K562 (cell line): ENCODE data around the gene YIPF2. TPM values are rescaled to one million over a fixed set of nuclear protein-coding genes. Genes with fewer than 3 reads are reported as not detected.

Experiments used
- ASH1L ChIP-seq: fragments of 450-650 bp; IDR thresholded peaks from 2 replicates; pipeline ENCODE4 v1.6.1; 2018; ENCODE audit warnings: borderline replicate concordance, mild to moderate bottlenecking, low read depth; ENCODE audit not compliant: partially characterized antibody
- C11orf30 ChIP-seq: fragments of 450-650 bp; IDR thresholded peaks from 2 replicates; pipeline ENCODE4 v1.6.1; 2016; ENCODE audit warnings: low read depth, mild to moderate bottlenecking
- CBFB ChIP-seq: sonication (generic); formaldehyde crosslinking; IDR thresholded peaks from 2 replicates; pipeline ENCODE4 v1.4.0; 2020; ENCODE audit warnings: mild to moderate bottlenecking, missing genetic modification reagents
- DIDO1 ChIP-seq: fragments of 450-650 bp; IDR thresholded peaks from 2 replicates; pipeline ENCODE4 v1.6.1; 2016; ENCODE audit warnings: low read depth, missing biosample characterization, missing genetic modification characterization
- E2F8 ChIP-seq: fragments of 450-650 bp; IDR thresholded peaks from 2 replicates; pipeline ENCODE4 v1.7.1; 2018; ENCODE audit warnings: mild to moderate bottlenecking, low read depth; ENCODE audit not compliant: partially characterized antibody
- HDAC1 ChIP-seq, 2 experiments: fragments of 450-650 bp; IDR thresholded peaks; 2 replicates each; pipeline ENCODE4 v1.6.1; 2016 to 2017; ENCODE audit warnings: inconsistent platforms in 1 of 2, mild to moderate bottlenecking in 1 of 2, moderate library complexity in 1 of 2
- HDAC3 ChIP-seq: fragments of 450-650 bp; IDR thresholded peaks from 2 replicates; pipeline ENCODE4 v1.6.1; 2018; ENCODE audit warnings: borderline replicate concordance, mild to moderate bottlenecking, moderate library complexity; ENCODE audit not compliant: partially characterized antibody
- KLF6 ChIP-seq: fragments of 250-450 bp; sonication (Bioruptor Pico); IDR thresholded peaks from 2 replicates; pipeline ENCODE4 v1.4.0; 2020; ENCODE audit warnings: mild to moderate bottlenecking, moderate library complexity, borderline replicate concordance
- MYBL2 ChIP-seq, 2 experiments: fragments of 450-650 bp in 1 of 2; sonication (generic) in 1 of 2; formaldehyde crosslinking in 1 of 2; IDR thresholded peaks; 2 replicates each; pipeline versions ENCODE4 v1.6.1 to v1.8.1; 2017 to 2022; ENCODE audit warnings: borderline replicate concordance in 1 of 2, inconsistent platforms in 1 of 2, low read depth in 1 of 2, mild to moderate bottlenecking in 1 of 2, missing genetic modification reagents in 1 of 2, moderate library complexity in 1 of 2
- NR2C2 ChIP-seq, 2 experiments: fragments of 200-800 bp in 1 of 2; sonication (Bioruptor generic) in 1 of 2; sonication (generic) in 1 of 2; formaldehyde crosslinking in 1 of 2; IDR thresholded peaks; 2 replicates each; pipeline versions ENCODE4 v1.6.1 to v1.8.0; 2016 to 2022; ENCODE audit warnings: mild to moderate bottlenecking in 1 of 2, missing compliant biosample characterization in 1 of 2, missing genetic modification characterization in 1 of 2, missing genetic modification reagents in 1 of 2
- POU5F1 ChIP-seq: fragments of 150-350 bp; IDR thresholded peaks from 2 replicates; pipeline ENCODE4 v1.6.1; 2014; ENCODE audit warnings: borderline replicate concordance, low read length, low read depth, mild to moderate bottlenecking; ENCODE audit not compliant: partially characterized antibody
- PYGO2 ChIP-seq: fragments of 450-650 bp; IDR thresholded peaks from 2 replicates; pipeline ENCODE4 v1.6.1; 2016; ENCODE audit warnings: mild to moderate bottlenecking, missing genetic modification characterization, moderate library complexity, missing compliant biosample characterization
- SFPQ ChIP-seq: fragments of 200-400 bp; formaldehyde crosslinking; IDR thresholded peaks from 2 replicates; pipeline ENCODE4 v1.6.1; 2017; ENCODE audit warnings: mild to moderate bottlenecking, low read depth, low read length, moderate library complexity
- SOX6 ChIP-seq: fragments of 450-650 bp; IDR thresholded peaks from 2 replicates; pipeline ENCODE4 v1.6.1; 2014; ENCODE audit warnings: mild to moderate bottlenecking
- TFAP4 ChIP-seq: sonication (generic); formaldehyde crosslinking; IDR thresholded peaks from 2 replicates; pipeline ENCODE4 v1.8.0; 2022; ENCODE audit warnings: missing genetic modification reagents, mild to moderate bottlenecking, moderate library complexity, borderline replicate concordance
- ZNF124 ChIP-seq: sonication (generic); formaldehyde crosslinking; IDR thresholded peaks from 2 replicates; pipeline ENCODE4 v1.8.1; 2022; ENCODE audit warnings: missing genetic modification reagents
- ZNF263 ChIP-seq: sonication (generic); formaldehyde crosslinking; IDR thresholded peaks from 2 replicates; pipeline ENCODE4 v1.8.0; 2022; ENCODE audit warnings: mild to moderate bottlenecking, missing genetic modification reagents, borderline replicate concordance
- ZNF3 ChIP-seq: fragments of 250-450 bp; sonication (Bioruptor Pico); IDR thresholded peaks from 2 replicates; pipeline ENCODE4 v1.5.0; 2021; ENCODE audit warnings: mild to moderate bottlenecking, moderate library complexity
- ZNF764 ChIP-seq: fragments of 250-450 bp; sonication (Bioruptor Pico); IDR thresholded peaks from 2 replicates; pipeline ENCODE4 v1.4.0; 2020; ENCODE audit warnings: low read depth, mild to moderate bottlenecking, moderate library complexity
- polyA plus RNA-seq, 8 experiments: library from polyadenylated mRNA; depleted of rRNA in 4 of 8; stranded (reverse) in 5 of 8; unstranded in 3 of 8; fragments of >200 nt; fragmentation: Nextera tagmentation in 2 of 8; fragmentation: Illumina TruSeq in 1 of 8; extraction: Ambion mirVana in 2 of 8; extraction: Trizol in 1 of 8; gene quantifications; 2 replicates each; pipeline versions ENCODE4 v1.2.1 to v1.2.3, GENCODE V29; 2011 to 2014; ENCODE audit warnings: inconsistent platforms in 1 of 8, missing spikeins in 1 of 8
- total RNA-seq, 7 experiments: library from RNA; depleted of rRNA in 6 of 7; stranded (reverse); fragments of >200 nt in 6 of 7; fragmentation: Illumina TruSeq in 2 of 7; extraction: Trizol in 2 of 7; gene quantifications; 2 replicates each; pipeline versions ENCODE4 v1.2.1 to v1.2.3, GENCODE V29; 2011 to 2021; ENCODE audit warnings: low replicate concordance in 1 of 7

The YIPF2 gene
- total and polyA plus RNA-seq, 9 of the 15 experiments (the other 6 are each of a cell fraction or from before 2014, with no cell fraction given), result 1.3 to 65.2 (median 31.6) TPM

GRCh38 chr19:10928563-10929401 is at the start of gene YIPF2, which contains the start of gene TIMM29 (continued):
- no peak for TF ChIP-seq SFPQ
- peak; percentile 69; the same call in 1 of the 2 replicates for TF ChIP-seq TFAP4
- TF ChIP-seq DIDO1 (tag), result peak; percentile 93
- TF ChIP-seq PYGO2 (tag), result no peak
- no peak; the same call in 1 of the 2 replicates for TF ChIP-seq ZNF263 (CRISPR knock-in tag)
- TF ChIP-seq ZNF764 (CRISPR knock-in tag), result no peak
- no peak for TF ChIP-seq CBFB (CRISPR knock-in tag)
- no peak for TF ChIP-seq ASH1L
- TF ChIP-seq E2F8, result peak; percentile 96
- TF ChIP-seq HDAC1 (IDR thresholded peaks at IDR 0.05), result peak in 1 of 2 experiments; percentile 73; a peak in 2 of 4 replicates
- peak; percentile 21; the same call in 1 of the 2 replicates for TF ChIP-seq SOX6
- peak; percentile 99 for TF ChIP-seq C11orf30
- TF ChIP-seq KLF6 (CRISPR knock-in tag), result no peak
- TF ChIP-seq POU5F1, result peak; percentile 80
- TF ChIP-seq ZNF3 (CRISPR knock-in tag), result no peak
- no peak for TF ChIP-seq ZNF124 (CRISPR knock-in tag)
- TF ChIP-seq MYBL2 (IDR thresholded peaks at IDR 0.05; ENCODE audit: low read depth), result no peak
- TF ChIP-seq MYBL2 (CRISPR knock-in tag; IDR thresholded peaks at IDR 0.05; ENCODE audit: borderline replicate concordance), result no peak
- TF ChIP-seq HDAC3, result no peak
- no peak for TF ChIP-seq NR2C2 (CRISPR knock-in tag; IDR thresholded peaks at IDR 0.05)
- TF ChIP-seq NR2C2 (tag; IDR thresholded peaks at IDR 0.05), result peak; percentile 78; the same call in 1 of the 2 replicates
